Lower leg skin (tissue), 3 donors: ENCODE results near the gene ASPN.

ENCODE experiments used
- CTCF ChIP-seq, 3 donors: fragments of 450-650 bp; IDR thresholded peaks; one replicate each; pipeline ENCODE4 v1.5.1; 2016; ENCODE audit warnings: antibody characterized with exemption in 3 of 3, mild to moderate bottlenecking in 3 of 3, moderate library complexity in 2 of 3
- POLR2A ChIP-seq, 2 donors: fragments of 450-650 bp; IDR thresholded peaks; one replicate each; pipeline ENCODE4 v1.6.1; 2016 to 2017; ENCODE audit warnings: antibody characterized with exemption in 2 of 2, mild to moderate bottlenecking in 1 of 2, moderate library complexity in 1 of 2

GRCh38 chr9:92524881-92525280 is 42.6 kb upstream of the ASPN start:
- TF ChIP-seq CTCF (IDR thresholded peaks at IDR 0.05): no peak
- TF ChIP-seq POLR2A (IDR thresholded peaks at IDR 0.05): no peak
